Activated T-cell treated with anti-CD3 and anti-CD28 coated beads, Interleukin-2, amount 50 U/mL, for 24 hours (primary cell): ENCODE results near the gene SF3B4.
A peak's percentile ranks its signal among the peaks of the same experiment; 100 is the strongest.
"Not testable (repeated sequence)": the region's sequence is repeated elsewhere in the genome, so short reads cannot be mapped to it uniquely, and the experiment has no call there.

Experiments
- DNase-seq: peaks from one replicate; pipeline ENCODE4 v3.0.0-alpha.2; 2020
- H3K27ac Mint-ChIP-seq: 2 replicates; pipeline ENCODE4 v1.8.0; 2020; ENCODE audit warnings: mild to moderate bottlenecking, mixed read lengths
- H3K27me3 Mint-ChIP-seq: 2 replicates; pipeline ENCODE4 v1.8.0; 2020; ENCODE audit warnings: mixed read lengths
- H3K36me3 Mint-ChIP-seq: 2 replicates; pipeline ENCODE4 v1.8.0; 2020; ENCODE audit warnings: low read depth, mixed read lengths
- H3K4me1 Mint-ChIP-seq: 2 replicates; pipeline ENCODE4 v1.8.0; 2020; ENCODE audit warnings: low read depth, mixed read lengths
- H3K4me3 Mint-ChIP-seq: 2 replicates; pipeline ENCODE4 v1.8.0; 2020; ENCODE audit warnings: mild to moderate bottlenecking, moderate library complexity, mixed read lengths
- H3K9me3 Mint-ChIP-seq: 2 replicates; pipeline ENCODE4 v1.8.0; 2020; ENCODE audit warnings: mixed read lengths

The SF3B4 gene

DNA sequence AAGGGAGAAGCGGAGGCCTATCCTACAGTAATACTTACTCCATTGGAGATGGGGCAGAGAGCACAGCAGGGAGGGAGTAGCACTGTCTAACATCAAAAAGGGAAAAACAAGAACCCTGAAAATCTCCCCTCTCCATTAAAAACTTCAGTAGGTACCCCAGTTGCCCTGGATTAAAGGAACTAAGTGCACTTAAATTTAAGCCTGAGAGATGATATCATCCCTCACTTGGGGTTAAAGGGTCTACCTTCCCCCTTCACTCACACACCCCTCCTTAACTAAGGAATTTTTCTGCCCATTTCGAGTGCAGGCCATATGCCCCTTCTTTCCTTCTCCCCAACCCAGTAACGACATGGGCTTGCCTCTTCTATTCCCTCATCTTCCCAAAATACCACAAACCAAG lies 12.8 kb upstream of the SF3B4 start:
- no peaks in the 10 kb centered on the region for H3K27me3 Mint-ChIP-seq
- peaks cover 29% of the 10 kb centered on the region for H3K36me3 Mint-ChIP-seq
- H3K4me1 Mint-ChIP-seq: peaks cover 45% of the 10 kb centered on the region
- no peaks in the 10 kb centered on the region for H3K9me3 Mint-ChIP-seq
- H3K4me3 Mint-ChIP-seq: no peak overlapping the region
- peak overlapping the region; percentile 92 for H3K27ac Mint-ChIP-seq
- no peak for DNase-seq

- Mint-ChIP-seq H3K4me1 (peaks cover 41% of the 10 kb centered on the region), H3K27ac (peak overlapping the region; percentile 92), H3K36me3 (peaks cover 11% of the 10 kb centered on the region)
- H3K4me3 Mint-ChIP-seq, H3K27me3 Mint-ChIP-seq, H3K9me3 Mint-ChIP-seq, DNase-seq: not testable (repeated sequence)
Measured at GRCh38 chr1:149938668-149939003, 11.0 kb upstream of the SF3B4 start.

DNA sequence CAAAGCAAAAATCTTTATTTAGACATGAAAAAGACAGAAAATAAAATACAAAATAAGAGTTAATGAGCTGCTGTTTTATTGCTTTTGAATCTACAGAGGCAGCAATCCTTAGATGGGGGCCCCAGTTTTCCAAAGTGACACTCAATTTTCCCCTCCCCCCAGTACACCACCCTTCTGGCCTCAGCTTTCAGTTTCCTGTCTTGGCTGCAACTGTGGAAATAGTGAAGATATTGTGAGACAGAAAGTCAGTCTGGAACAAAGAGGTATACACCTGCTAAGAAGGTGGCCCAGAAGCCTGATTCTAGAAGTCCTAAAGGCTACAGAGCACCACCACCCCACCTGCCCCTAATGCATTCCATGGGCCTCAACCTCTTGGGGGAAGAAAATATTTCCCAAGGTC lies 10.2 kb upstream of the SF3B4 start:
- Mint-ChIP-seq H3K27me3 (no peaks in the 10 kb centered on the region), H3K9me3 (no peaks in the 10 kb centered on the region), H3K27ac (peak overlapping the region; percentile 67), H3K4me1 (peaks cover 36% of the 10 kb centered on the region), H3K4me3 (peak overlapping the region; percentile 30), H3K36me3 (peaks cover 3% of the 10 kb centered on the region)
- no peak for DNase-seq

DNA sequence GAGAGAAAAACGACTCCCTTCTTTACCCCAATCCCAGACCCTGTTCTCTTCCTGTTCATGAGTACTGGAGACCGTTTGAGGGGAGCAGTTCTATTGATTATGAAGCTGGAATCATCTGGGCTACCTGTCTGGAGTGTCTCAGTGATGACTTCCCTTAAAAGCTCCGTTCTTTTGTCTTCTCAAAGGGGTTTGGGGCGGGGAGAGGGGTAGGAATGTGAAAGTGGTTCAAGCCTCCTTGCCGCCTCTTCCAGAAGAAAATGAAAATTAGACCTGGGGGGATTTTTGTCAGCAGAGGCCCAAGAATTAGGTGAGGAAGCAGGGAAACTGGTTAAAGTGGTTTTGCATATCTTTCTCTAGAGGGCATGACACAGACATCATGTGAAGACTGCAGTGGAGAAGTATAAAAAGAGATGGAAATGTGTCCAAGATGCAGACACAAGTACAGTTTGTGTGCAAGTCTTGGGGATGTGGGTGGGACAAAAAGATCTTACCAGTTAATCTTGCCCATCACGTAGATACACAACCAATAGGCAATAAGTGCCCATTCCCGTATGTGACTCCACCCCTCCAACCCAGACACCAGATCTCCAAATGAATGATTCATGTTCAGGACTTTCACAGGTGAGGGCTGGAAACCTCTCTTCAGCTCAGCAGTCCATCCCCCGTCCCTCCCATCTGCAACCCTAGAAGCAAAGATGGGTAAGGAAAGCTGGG lies 9.5 kb upstream of the SF3B4 start:
- DNase-seq: no peak
- Mint-ChIP-seq H3K4me1 (peaks cover 36% of the 10 kb centered on the region), H3K27me3 (no peaks in the 10 kb centered on the region), H3K9me3 (no peaks in the 10 kb centered on the region), H3K27ac (peak overlapping the region; percentile 67), H3K36me3 (peaks cover 1% of the 10 kb centered on the region), H3K4me3 (peak overlapping the region; percentile 30)

- no peaks in the 10 kb centered on the region for H3K36me3 Mint-ChIP-seq
- H3K4me3 Mint-ChIP-seq: peak within 1 kb of the TSS; percentile 30
- no peaks in the 10 kb centered on the region for H3K9me3 Mint-ChIP-seq
- H3K4me1 Mint-ChIP-seq: peaks cover 41% of the 10 kb centered on the region
- peak within 1 kb of the TSS; percentile 67 for H3K27ac Mint-ChIP-seq
- H3K27me3 Mint-ChIP-seq: no peaks in the 10 kb centered on the region
- no peak for DNase-seq
Measured at GRCh38 chr1:149936170-149936991, 8.8 kb upstream of the SF3B4 start, which contains the start of gene MTMR11. Gene MTMR11, minus strand, starts transcription at chr1:149936879. Its CDS starts 232 bp downstream, at chr1:149936647.

DNA sequence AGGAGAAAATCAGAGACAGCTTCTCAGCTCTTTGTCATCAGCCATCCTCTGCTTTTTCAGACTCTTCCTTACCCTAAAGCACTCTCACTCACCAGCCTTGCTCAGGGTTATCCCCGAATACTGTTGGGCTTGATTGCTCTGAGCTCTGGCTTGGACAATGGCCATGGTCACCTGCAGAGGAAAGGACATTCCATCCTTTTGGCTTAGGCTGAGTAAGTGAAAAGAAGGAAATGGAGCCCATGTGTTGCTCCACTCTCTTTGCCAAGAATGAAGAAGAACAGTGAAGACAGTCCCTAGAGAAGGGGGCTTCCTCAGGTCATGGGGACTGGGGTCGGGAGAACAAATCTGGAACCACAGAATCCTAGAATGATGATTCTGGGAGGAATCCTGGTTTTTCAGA lies 6.8 kb upstream of the SF3B4 start:
- Mint-ChIP-seq H3K4me3 (no peak overlapping the region), H3K36me3 (no peaks in the 10 kb centered on the region), H3K27ac (no peak overlapping the region), H3K27me3 (no peaks in the 10 kb centered on the region), H3K9me3 (no peaks in the 10 kb centered on the region), H3K4me1 (peaks cover 39% of the 10 kb centered on the region)
- DNase-seq: no peak

GRCh38 chr1:149933208-149933607 lies 5.6 kb upstream of the SF3B4 start:
- H3K27ac Mint-ChIP-seq: no peak overlapping the region
- H3K27me3 Mint-ChIP-seq: no peaks in the 10 kb centered on the region
- peaks cover 2% of the 10 kb centered on the region for H3K36me3 Mint-ChIP-seq
- no peak for DNase-seq
- no peaks in the 10 kb centered on the region for H3K9me3 Mint-ChIP-seq
- no peak overlapping the region for H3K4me3 Mint-ChIP-seq
- peaks cover 38% of the 10 kb centered on the region for H3K4me1 Mint-ChIP-seq

DNA sequence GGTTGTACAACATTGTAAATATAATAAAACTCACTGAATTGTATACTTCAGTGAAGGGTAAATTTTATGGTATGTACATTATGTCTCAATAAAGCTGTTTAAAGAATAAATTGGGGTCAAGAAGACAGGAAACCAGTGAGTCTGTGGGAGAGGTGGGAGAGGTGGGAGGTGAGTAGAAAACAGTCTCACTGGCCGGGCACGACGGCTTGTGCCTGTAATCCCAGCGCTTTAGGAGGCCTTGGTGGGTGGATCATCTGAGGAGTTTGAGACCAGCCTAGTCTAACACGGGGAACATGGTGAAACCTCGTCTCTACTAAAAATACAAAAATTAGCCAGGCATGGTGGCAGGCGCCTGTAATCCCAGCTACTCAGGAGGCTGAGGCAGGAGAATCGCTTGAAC lies 4.9 kb upstream of the SF3B4 start:
- H3K4me1 Mint-ChIP-seq: peaks cover 32% of the 10 kb centered on the region
- H3K36me3 Mint-ChIP-seq: peaks cover 7% of the 10 kb centered on the region
- H3K4me3 Mint-ChIP-seq: no peak overlapping the region
- no peaks in the 10 kb centered on the region for H3K27me3 Mint-ChIP-seq
- H3K9me3 Mint-ChIP-seq: no peaks in the 10 kb centered on the region
- H3K27ac Mint-ChIP-seq: no peak overlapping the region
- no peak for DNase-seq

GRCh38 chr1:149931212-149931790 lies 3.7 kb upstream of the SF3B4 start:
- Mint-ChIP-seq H3K4me3 (no peak overlapping the region), H3K4me1 (peaks cover 30% of the 10 kb centered on the region), H3K9me3 (no peaks in the 10 kb centered on the region), H3K36me3 (peaks cover 19% of the 10 kb centered on the region), H3K27me3 (no peaks in the 10 kb centered on the region), H3K27ac (no peak overlapping the region)
- no peak for DNase-seq

GRCh38 chr1:149929856-149930255 lies 2.3 kb upstream of the SF3B4 start:
- Mint-ChIP-seq H3K27ac (peak overlapping the region; percentile 45), H3K36me3 (peaks cover 33% of the 10 kb centered on the region), H3K27me3 (no peaks in the 10 kb centered on the region), H3K4me3 (no peak overlapping the region), H3K4me1 (peaks cover 42% of the 10 kb centered on the region), H3K9me3 (no peaks in the 10 kb centered on the region)
- DNase-seq: no peak

GRCh38 chr1:149928401-149928724 lies 760 bp upstream of the SF3B4 start:
- peaks cover 48% of the 10 kb centered on the region for H3K36me3 Mint-ChIP-seq
- peak overlapping the region; percentile 94 for H3K27ac Mint-ChIP-seq
- no peaks in the 10 kb centered on the region for H3K9me3 Mint-ChIP-seq
- H3K4me3 Mint-ChIP-seq: peak overlapping the region; percentile 97
- peaks cover 50% of the 10 kb centered on the region for H3K4me1 Mint-ChIP-seq
- DNase-seq: no peak
- H3K27me3 Mint-ChIP-seq: no peaks in the 10 kb centered on the region

- peak overlapping the region; percentile 94 for H3K27ac Mint-ChIP-seq
- H3K9me3 Mint-ChIP-seq: no peaks in the 10 kb centered on the region
- H3K27me3 Mint-ChIP-seq: no peaks in the 10 kb centered on the region
- no peak for DNase-seq
- H3K4me1 Mint-ChIP-seq: peaks cover 51% of the 10 kb centered on the region
- H3K4me3 Mint-ChIP-seq: peak overlapping the region; percentile 97
- peaks cover 60% of the 10 kb centered on the region for H3K36me3 Mint-ChIP-seq
Measured at GRCh38 chr1:149927056-149927562, 494 bp downstream of the SF3B4 start.

- Mint-ChIP-seq H3K9me3 (no peaks in the 10 kb centered on the region), H3K4me1 (peaks cover 45% of the 10 kb centered on the region), H3K27ac (peak overlapping the region; percentile 76), H3K36me3 (peaks cover 68% of the 10 kb centered on the region), H3K4me3 (peak overlapping the region; percentile 97), H3K27me3 (no peaks in the 10 kb centered on the region)
- no peak for DNase-seq
Measured at GRCh38 chr1:149926296-149926695, 1.3 kb downstream of the SF3B4 start.

- Mint-ChIP-seq H3K36me3 (peaks cover 71% of the 10 kb centered on the region), H3K27ac (peak overlapping the region; percentile 76), H3K4me1 (peaks cover 41% of the 10 kb centered on the region), H3K4me3 (peak overlapping the region; percentile 97), H3K27me3 (no peaks in the 10 kb centered on the region), H3K9me3 (no peaks in the 10 kb centered on the region)
- DNase-seq: no peak
Measured at GRCh38 chr1:149925751-149926150, 1.9 kb downstream of the SF3B4 start.

DNA sequence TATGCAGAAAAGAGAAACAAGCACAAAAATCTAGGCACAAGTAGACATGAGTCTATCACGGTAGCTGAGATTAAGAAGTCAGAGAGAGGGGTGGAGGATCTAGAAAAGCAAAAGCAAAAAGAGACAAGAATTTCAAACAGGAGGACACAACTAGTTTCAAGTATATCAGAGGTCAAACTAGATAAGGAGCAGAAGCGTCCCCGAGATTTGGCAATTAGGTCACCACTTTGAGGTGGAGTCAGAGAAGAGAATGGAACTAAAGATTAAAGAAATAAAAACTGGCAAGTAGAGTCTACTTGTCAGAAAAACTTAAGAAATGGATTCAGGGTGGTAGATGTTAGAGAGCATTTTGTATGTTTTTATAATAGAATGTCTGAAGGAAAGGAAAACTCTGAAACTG lies 2.3 kb downstream of the SF3B4 start:
- H3K27me3 Mint-ChIP-seq: no peaks in the 10 kb centered on the region
- no peaks in the 10 kb centered on the region for H3K9me3 Mint-ChIP-seq
- peak overlapping the region; percentile 97 for H3K4me3 Mint-ChIP-seq
- H3K27ac Mint-ChIP-seq: peak overlapping the region; percentile 41
- peaks cover 37% of the 10 kb centered on the region for H3K4me1 Mint-ChIP-seq
- peaks cover 73% of the 10 kb centered on the region for H3K36me3 Mint-ChIP-seq
- no peak for DNase-seq
